ENCODE measurements around the gene NAALADL2. TPM values are rescaled to one million over a fixed set of nuclear protein-coding genes. Genes with fewer than 3 reads are reported as not detected.
"Not testable (repeated sequence)": the region's sequence is repeated elsewhere in the genome, so short reads cannot be mapped to it uniquely, and the experiment has no call there.

The NAALADL2 gene
- total RNA-seq, 4 donors from 2014 or later: 0.36 to 9.2 (median 0.63) TPM

- no peaks in the 10 kb centered on the region for H3K9me3 ChIP-seq
- TF ChIP-seq, protein P1, sequence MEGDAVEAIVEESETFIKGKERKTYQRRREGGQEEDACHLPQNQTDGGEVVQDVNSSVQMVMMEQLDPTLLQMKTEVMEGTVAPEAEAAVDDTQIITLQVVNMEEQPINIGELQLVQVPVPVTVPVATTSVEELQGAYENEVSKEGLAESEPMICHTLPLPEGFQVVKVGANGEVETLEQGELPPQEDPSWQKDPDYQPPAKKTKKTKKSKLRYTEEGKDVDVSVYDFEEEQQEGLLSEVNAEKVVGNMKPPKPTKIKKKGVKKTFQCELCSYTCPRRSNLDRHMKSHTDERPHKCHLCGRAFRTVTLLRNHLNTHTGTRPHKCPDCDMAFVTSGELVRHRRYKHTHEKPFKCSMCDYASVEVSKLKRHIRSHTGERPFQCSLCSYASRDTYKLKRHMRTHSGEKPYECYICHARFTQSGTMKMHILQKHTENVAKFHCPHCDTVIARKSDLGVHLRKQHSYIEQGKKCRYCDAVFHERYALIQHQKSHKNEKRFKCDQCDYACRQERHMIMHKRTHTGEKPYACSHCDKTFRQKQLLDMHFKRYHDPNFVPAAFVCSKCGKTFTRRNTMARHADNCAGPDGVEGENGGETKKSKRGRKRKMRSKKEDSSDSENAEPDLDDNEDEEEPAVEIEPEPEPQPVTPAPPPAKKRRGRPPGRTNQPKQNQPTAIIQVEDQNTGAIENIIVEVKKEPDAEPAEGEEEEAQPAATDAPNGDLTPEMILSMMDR (IDR thresholded peaks at IDR 0.05 in 4 of 5, conservative IDR thresholded peaks at IDR 0.05 in 1 of 5): no peak
- no peak for TF ChIP-seq POLR2A (IDR thresholded peaks at IDR 0.05)
- H3K27me3 ChIP-seq: no peaks in the 10 kb centered on the region
- in situ Hi-C loops (cut with MboI; ENCODE audit: low sequenced_read_pairs in 4 of 4): no loop called here
- ATAC-seq (no peak), DNase-seq (no peak)
- intact Hi-C loops (cut with DNase I; ENCODE audit: low total_unique reads): no loop called here
- no peaks in the 10 kb centered on the region for H3K36me3 ChIP-seq
- H3K4me3 ChIP-seq: no peak overlapping the region
- H3K4me1 ChIP-seq: no peaks in the 10 kb centered on the region
- H3K27ac ChIP-seq: no peak overlapping the region
Measured at GRCh38 chr3:175155172-175155571, 296.0 kb downstream of the NAALADL2 start.

DNA sequence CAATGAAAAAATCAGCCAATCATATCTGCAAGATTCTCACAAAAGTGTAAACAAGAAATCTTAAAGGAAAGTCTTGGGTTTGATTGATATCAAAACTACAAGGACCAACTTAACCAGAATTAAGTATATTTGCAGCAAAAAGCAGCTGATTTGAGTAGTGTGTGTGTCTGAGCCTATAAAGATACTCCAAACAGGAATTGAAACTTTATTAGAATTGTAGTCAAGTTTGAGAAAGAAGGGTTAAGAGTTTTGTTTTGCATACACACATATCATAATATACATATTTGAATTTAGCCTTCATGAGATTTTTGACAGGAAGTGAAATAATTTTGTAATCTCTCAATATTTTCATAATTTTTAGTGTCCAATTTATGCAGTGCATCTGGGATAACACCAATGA, 300.1 kb downstream of the NAALADL2 start:
- H3K4me3 ChIP-seq: no peak overlapping the region
- H3K4me1 ChIP-seq: no peaks in the 10 kb centered on the region
- H3K27ac ChIP-seq: no peak overlapping the region
- in situ Hi-C loops (cut with MboI; ENCODE audit: low sequenced_read_pairs in 4 of 4): no loop called here
- no peak for TF ChIP-seq POLR2A (IDR thresholded peaks at IDR 0.05)
- TF ChIP-seq, protein P1 (IDR thresholded peaks at IDR 0.05 in 4 of 5, conservative IDR thresholded peaks at IDR 0.05 in 1 of 5): no peak
- no peaks in the 10 kb centered on the region for H3K36me3 ChIP-seq
- no peak for DNase-seq
- intact Hi-C loops (cut with DNase I; ENCODE audit: low total_unique reads): no loop called here
- no peak for ATAC-seq
- no peaks in the 10 kb centered on the region for H3K27me3 ChIP-seq
- H3K9me3 ChIP-seq: no peaks in the 10 kb centered on the region

GRCh38 chr3:175161291-175161690, 302.2 kb downstream of the NAALADL2 start:
- H3K4me3 ChIP-seq: no peak overlapping the region
- TF ChIP-seq, protein P1 (IDR thresholded peaks at IDR 0.05 in 4 of 5, conservative IDR thresholded peaks at IDR 0.05 in 1 of 5): no peak
- no peak for TF ChIP-seq POLR2A (IDR thresholded peaks at IDR 0.05)
- intact Hi-C loops (cut with DNase I; ENCODE audit: low total_unique reads) (no loop called here), in situ Hi-C loops (cut with MboI; ENCODE audit: low sequenced_read_pairs in 4 of 4) (no loop called here)
- no peaks in the 10 kb centered on the region for H3K27me3 ChIP-seq
- no peak for ATAC-seq
- no peak overlapping the region for H3K27ac ChIP-seq
- no peak for DNase-seq
- H3K9me3 ChIP-seq: no peaks in the 10 kb centered on the region
- H3K4me1 ChIP-seq: no peaks in the 10 kb centered on the region
- H3K36me3 ChIP-seq: no peaks in the 10 kb centered on the region

DNA sequence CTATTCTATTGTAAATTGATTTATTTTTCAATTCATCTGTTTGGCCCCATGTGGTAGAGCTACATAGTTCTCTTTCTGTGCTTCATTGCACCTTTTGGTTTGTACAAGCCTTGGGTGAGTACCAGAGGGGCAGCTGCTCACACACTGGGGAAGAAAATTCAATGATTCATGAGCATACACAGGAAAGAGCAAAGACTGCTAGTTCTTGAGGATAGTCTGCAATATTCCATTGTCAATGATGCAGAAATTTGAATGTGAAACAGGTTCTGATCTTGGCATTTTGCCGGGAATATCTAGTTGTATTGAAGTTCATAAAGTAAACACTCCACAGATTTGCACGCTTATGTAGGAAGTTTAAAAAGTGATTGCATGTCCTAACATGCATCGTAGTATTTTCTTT, 304.6 kb downstream of the NAALADL2 start:
- intact Hi-C loops (cut with DNase I; ENCODE audit: low total_unique reads) (no loop called here), in situ Hi-C loops (cut with MboI; ENCODE audit: low sequenced_read_pairs in 4 of 4) (no loop called here)
- DNase-seq (no peak), ATAC-seq (no peak)
- no peak overlapping the region for H3K4me3 ChIP-seq
- no peaks in the 10 kb centered on the region for H3K36me3 ChIP-seq
- H3K27me3 ChIP-seq: no peaks in the 10 kb centered on the region
- no peak for TF ChIP-seq POLR2A (IDR thresholded peaks at IDR 0.05)
- no peaks in the 10 kb centered on the region for H3K9me3 ChIP-seq
- H3K4me1 ChIP-seq: no peaks in the 10 kb centered on the region
- H3K27ac ChIP-seq: no peak overlapping the region

- H3K27ac ChIP-seq; ATAC-seq; H3K36me3 ChIP-seq; H3K4me1 ChIP-seq; H3K9me3 ChIP-seq; H3K27me3 ChIP-seq; DNase-seq; in situ Hi-C loops (cut with MboI; ENCODE audit: low sequenced_read_pairs in 4 of 4); H3K4me3 ChIP-seq; intact Hi-C loops (cut with DNase I; ENCODE audit: low total_unique reads): not testable (repeated sequence)
Measured at GRCh38 chr3:175173117-175173516, 314.0 kb downstream of the NAALADL2 start.

DNA sequence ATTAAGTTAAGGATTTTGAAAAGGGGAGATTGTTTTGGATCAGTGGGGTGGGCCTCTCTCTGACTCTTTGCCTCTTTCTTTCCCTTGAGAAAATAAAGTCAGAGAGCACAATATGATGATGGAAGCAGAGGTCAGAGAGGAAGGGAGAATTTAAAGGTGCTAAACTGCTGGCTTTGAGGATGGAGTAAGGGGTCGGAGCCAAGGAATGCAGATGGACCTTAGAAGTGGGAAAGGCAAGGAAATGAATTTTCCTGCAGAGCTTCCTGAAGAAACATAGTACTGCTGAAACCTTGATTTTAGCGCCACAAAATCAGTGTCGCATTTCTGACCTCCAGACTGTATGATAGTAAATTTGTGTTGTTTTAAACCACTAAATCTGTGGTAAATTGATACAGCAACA, 317.4 kb downstream of the NAALADL2 start:
- Histone ChIP-seq H3K36me3 (no peaks in the 10 kb centered on the region), H3K4me3 (no peak overlapping the region), H3K27ac (no peak overlapping the region), H3K9me3 (no peaks in the 10 kb centered on the region), H3K4me1 (no peaks in the 10 kb centered on the region), H3K27me3 (no peaks in the 10 kb centered on the region)
- in situ Hi-C loops (cut with MboI; ENCODE audit: low sequenced_read_pairs in 4 of 4) (no loop called here), intact Hi-C loops (cut with DNase I; ENCODE audit: low total_unique reads) (no loop called here)
- DNase-seq (no peak), ATAC-seq (no peak)
- TF ChIP-seq, protein P1 (IDR thresholded peaks at IDR 0.05 in 4 of 5, conservative IDR thresholded peaks at IDR 0.05 in 1 of 5): no peak
- no peak for TF ChIP-seq POLR2A (IDR thresholded peaks at IDR 0.05)

Measured in gastrocnemius medialis (tissue), 4 donors.